GM12878 (cell line): ENCODE results near the gene PABPN1.

Experiments used
- EZH2 ChIP-seq: IDR thresholded peaks from 2 replicates; pipeline ENCODE4 v1.6.1; 2012; ENCODE audit warnings: low read depth, mild to moderate bottlenecking, control low read depth, inconsistent platforms, low read length, borderline replicate concordance; ENCODE audit not compliant: control insufficient read depth
- NR2C2 ChIP-seq: IDR thresholded peaks from 2 replicates; pipeline ENCODE4 v1.6.1; 2011; ENCODE audit warnings: borderline replicate concordance, low read depth; ENCODE audit not compliant: control insufficient read depth, insufficient read length
- ZNF274 ChIP-seq: IDR thresholded peaks from one replicate; pipeline ENCODE4 v1.8.0; 2011; ENCODE audit not compliant: insufficient read length, insufficient read depth

DNA sequence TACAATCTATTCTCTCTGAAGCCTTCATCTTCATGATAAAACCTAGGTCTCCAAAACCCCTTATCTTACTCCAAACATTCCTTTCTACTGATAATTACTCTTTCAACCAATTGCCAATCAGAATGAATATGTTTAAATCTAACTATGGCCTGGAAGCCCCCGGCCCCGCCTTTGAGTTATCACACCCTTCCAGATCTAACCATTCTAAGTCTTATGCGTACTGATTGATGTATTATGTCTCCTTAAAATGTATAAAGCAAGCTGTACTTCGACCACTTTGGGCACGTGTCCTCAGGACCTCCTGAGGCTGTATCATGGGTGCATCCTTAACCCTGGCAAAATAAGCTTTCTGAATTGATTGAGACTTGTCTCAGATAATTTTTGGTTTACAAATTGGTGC is 14.4 kb downstream of the PABPN1 start:
- no peak for TF ChIP-seq EZH2
- TF ChIP-seq ZNF274: no peak
- no peak for TF ChIP-seq NR2C2
